Measurements from ENCODE around the gene MERTK.
"Not testable (repeated sequence)": the region's sequence is repeated elsewhere in the genome, so short reads cannot be mapped to it uniquely, and the experiment has no call there.

The MERTK gene

GRCh38 chr2:111897924-111898702 lies at the start of gene MERTK:
Gene MERTK, plus strand, starts transcription at chr2:111898607. Its CDS starts 129 bp downstream, at chr2:111898736.
- DNase-seq (ENCODE audit: low read depth in 2 of 2): peak in 1 of 2 donors; percentile 22

DNA sequence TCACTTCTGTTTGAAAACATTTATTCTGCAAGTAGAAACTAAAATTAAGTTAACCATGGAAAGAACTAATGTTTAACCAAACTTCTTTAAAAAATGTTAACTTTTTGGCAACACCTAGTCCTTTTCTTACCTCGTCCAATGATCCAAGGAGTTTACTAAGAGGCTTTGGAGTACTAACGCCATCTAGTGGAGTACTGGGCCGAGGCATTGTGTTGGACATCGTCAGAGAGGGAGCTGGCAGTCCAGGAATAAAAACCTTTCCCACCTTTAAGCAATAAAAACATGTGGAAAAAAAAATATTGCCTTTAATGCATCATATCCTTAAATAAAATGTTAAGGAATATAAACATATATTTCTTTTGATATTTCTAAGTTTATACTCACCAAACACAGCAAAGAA lies 47.8 kb upstream of the MERTK start:
- DNase-seq (ENCODE audit: low read depth in 2 of 2): peak in 1 of 2 donors; percentile 1

- DNase-seq (ENCODE audit: low read depth in 2 of 2): not testable (repeated sequence)
Measured at GRCh38 chr2:111852544-111852943, 45.9 kb upstream of the MERTK start.

GRCh38 chr2:111860005-111860404 lies 38.4 kb upstream of the MERTK start:
- not testable (repeated sequence) for DNase-seq (ENCODE audit: low read depth in 2 of 2)

GRCh38 chr2:111865124-111865523 lies 33.3 kb upstream of the MERTK start:
- not testable (repeated sequence) for DNase-seq (ENCODE audit: low read depth in 2 of 2)

- not testable (repeated sequence) for DNase-seq (ENCODE audit: low read depth in 2 of 2)
Measured at GRCh38 chr2:111872806-111873205, 25.6 kb upstream of the MERTK start.

DNA sequence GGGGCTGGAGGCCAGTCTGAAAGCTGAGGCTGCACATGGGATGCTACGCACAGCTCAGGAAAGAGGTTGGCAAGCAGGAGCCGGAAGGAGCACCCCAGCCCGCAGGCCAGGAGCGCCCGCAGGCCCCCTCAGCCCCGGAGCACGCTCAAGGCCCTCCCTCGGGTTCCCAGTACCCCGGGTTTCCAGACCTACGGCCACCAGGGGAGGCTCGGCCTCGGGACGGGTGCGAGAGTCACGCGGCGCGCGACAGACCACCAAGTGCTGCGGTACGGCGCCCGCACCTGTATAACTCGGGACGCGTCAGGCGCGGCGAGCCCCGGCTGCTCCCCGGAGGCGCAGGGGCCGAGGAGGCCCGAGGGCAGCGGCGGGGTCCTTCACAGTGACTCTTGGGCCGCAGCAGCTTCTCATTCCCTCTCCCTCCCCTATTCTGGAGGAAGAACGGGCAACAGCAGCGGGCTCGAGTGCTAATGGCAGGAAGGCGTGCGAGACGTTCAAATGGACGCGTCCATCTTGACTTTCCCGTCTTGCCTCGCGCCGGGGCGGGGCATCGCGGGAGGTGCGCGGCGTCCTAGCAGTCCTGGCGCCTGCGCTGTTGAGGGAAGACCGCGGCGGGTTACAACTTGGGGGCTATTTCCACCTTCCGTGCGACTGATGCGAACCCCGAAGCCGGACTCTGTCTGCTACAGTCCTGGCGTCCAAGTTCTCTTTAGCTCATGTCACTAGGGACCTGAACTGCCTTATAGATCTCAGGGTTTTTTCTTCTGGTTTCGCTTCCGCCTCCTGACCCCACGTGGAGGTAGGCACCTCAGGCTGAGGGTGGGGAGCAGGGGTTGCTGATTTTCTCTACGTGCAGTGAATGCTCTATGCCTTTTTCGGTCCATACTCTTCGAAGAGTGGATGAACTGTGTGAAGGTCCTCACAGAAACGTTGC lies 14.5 kb upstream of the MERTK start, which contains the start of gene ANAPC1:
TSS of gene ANAPC1 (minus strand) at position 533 of the 931 bp plus-strand sequence. CDS start 3,368 bp downstream, outside the sequence.
- peak; percentile 72 to 84 for DNase-seq (ENCODE audit: low read depth in 2 of 2)

GRCh38 chr2:111884592-111884964 lies 13.8 kb upstream of the MERTK start:
- DNase-seq (ENCODE audit: low read depth in 2 of 2): no peak

DNA sequence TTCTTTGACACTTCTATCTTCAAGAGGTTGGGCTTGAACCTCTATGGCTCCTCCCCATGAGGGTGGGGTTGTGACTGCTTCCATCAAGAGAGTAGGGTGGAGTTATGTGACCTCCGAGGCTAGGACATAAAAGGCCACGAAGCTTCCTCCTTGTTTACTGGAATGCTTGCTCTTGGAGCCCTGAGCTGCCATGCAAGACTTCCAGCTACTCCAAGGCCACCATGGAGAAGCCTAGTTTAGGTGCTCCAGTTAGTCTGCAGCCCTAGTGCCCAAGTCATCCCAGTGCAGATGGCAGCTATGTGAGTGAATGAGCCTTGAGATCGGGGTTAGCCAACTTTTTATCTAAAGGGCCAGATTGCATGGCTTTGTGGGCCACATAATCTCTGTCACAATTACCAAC lies 2.4 kb upstream of the MERTK start:
- no peak for DNase-seq (ENCODE audit: low read depth in 2 of 2)

- no peak for DNase-seq (ENCODE audit: low read depth in 2 of 2)
Measured at GRCh38 chr2:111896576-111896975, 1.8 kb upstream of the MERTK start.

DNA sequence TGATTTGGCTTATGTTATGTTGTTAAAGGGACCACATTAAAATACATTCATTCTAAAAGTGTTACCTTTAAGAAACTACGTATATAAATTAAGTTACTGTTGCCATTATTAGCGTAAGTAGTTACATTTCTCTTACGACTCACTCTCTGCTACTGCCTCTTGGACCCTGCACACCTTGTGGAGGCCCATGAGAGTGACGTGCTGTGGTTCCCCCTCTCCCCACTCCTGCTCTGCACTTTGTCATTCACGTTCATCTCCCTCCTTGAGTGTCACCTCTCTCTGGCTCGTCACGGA lies 830 bp upstream of the MERTK start:
- DNase-seq (ENCODE audit: low read depth in 2 of 2): no peak

DNA sequence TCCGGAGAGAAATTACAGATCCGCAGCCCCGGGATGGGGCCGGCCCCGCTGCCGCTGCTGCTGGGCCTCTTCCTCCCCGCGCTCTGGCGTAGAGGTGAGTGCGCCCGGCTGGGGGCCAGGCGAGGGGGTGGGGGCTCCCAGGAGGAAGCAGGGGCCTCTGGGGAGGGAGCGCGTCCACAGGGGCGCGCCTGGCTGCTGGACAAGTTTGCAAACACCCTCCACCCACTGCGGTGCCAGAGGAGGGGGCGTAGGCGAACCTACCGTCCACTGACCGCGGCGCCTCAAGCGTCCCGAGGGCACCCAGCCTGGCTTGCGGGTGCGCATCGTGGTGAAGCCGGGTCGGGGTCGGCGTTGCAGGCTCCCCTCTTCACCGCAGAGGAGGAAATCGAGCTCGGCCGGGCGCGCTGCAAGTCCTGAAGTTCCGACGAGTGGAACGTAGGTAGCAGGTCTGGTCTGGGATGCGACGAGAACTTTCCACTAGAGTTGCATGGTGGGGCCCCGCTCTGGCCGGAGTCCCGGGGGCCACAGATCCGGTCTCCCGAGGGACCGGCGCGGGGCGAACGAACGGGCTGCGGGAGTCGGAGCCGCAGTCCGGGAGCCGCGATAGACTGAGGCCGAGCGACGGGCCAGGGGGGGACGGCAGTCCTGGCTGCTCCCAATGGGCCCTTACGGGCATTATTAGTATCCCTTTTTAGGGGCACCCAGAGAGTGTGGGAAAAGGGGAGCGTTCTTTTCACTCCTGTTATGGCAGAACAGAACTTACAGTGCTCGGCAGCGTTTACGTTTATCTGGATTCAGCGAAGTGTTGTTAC lies 502 bp downstream of the MERTK start:
- DNase-seq (ENCODE audit: low read depth in 2 of 2): peak in 1 of 2 donors; percentile 10

GRCh38 chr2:111900859-111901258 lies 2.5 kb downstream of the MERTK start:
- no peak for DNase-seq (ENCODE audit: low read depth in 2 of 2)

DNA sequence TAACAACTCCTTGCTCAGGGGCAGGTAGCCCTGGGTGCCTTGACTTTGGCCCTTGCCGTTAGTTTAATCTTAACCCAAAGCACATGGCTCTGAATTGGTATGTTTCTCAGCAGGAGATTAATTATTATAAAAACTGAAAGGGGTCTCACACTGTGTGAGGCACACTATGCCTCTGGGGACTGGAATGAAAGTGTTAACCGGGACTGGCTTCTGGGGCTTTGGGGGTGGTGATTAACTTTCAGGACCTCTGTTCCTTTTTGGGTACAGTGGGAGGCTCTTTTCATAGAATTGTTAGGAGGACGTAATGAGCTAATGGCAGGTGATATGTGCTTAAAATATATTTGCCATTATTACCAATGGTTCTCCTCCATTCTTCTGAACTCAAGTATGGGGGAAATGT lies 5.1 kb downstream of the MERTK start:
- no peak for DNase-seq (ENCODE audit: low read depth in 2 of 2)

GRCh38 chr2:111903930-111904439 lies 5.6 kb downstream of the MERTK start:
- DNase-seq (ENCODE audit: low read depth in 2 of 2): no peak

DNA sequence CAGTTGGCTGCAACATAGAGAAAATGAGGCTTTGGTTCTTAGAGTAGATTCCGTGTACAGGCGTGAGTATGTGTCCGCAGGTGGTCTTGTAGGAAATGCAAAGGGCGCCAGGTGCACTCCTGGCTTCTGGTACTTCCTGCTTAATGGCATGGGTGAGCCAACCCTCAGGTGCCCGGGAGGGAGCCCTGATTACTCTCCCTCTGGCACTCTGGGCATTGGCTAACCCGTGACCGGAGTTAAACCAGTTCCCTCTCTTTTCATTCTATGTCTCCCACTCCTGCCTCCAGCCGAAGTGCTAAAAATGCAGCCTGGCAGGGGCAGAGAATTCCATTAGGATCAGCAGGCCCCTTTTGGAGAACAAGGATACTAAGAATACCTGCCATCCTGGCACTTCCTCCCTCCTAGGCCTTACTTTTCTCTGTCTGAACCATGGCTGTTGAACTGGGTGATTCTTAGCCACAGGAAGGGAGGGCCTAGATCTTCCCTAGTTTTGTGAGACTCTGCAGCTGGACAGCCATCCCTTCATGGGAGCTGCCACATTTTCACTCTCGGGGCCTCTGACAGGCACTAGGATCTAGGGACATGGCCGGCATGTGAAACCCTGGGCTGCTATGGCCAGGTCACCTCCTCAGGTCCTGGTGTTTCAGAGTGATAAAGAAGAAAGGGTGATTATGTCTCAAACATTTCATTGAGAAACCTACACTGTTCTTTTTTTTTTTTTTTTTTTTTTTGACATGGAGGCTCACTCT lies 6.5 kb downstream of the MERTK start:
- DNase-seq (ENCODE audit: low read depth in 2 of 2): no peak

- not testable (repeated sequence) for DNase-seq (ENCODE audit: low read depth in 2 of 2)
Measured at GRCh38 chr2:111905475-111905869, 7.1 kb downstream of the MERTK start.

- DNase-seq (ENCODE audit: low read depth in 2 of 2): no peak
Measured at GRCh38 chr2:111905990-111906735, 7.8 kb downstream of the MERTK start.

- no peak for DNase-seq (ENCODE audit: low read depth in 2 of 2)
Measured at GRCh38 chr2:111908578-111908977, 10.2 kb downstream of the MERTK start.

- DNase-seq (ENCODE audit: low read depth in 2 of 2): no peak
Measured at GRCh38 chr2:111909079-111909478, 10.7 kb downstream of the MERTK start.
